HEK293 (cell line): ENCODE results near the gene CALCOCO1.

Source experiments
- CTCF ChIA-PET: fragments of 350-600 bp; formaldehyde crosslinking; extraction: SDS; loops from one replicate; lab custom pipeline; 2021; ENCODE audit warnings: antibody characterized with exemption; lab: Yijun Ruan, JAX
- POLR2A ChIA-PET: fragments of 300-600 bp; formaldehyde crosslinking; extraction: SDS; loops from one replicate; lab custom pipeline; 2020; ENCODE audit warnings: antibody characterized with exemption, inconsistent platforms; lab: Yijun Ruan, JAX
- H3K27ac ChIP-seq: fragments of 200-500 bp; sonication (Bioruptor generic); 2 replicates; pipeline ENCODE4 v1.5.1; 2014; ENCODE audit warnings: low read depth, low read length, control low read depth, inconsistent platforms; ENCODE audit errors: extremely low read depth
- H3K36me3 ChIP-seq, 2 experiments: fragments of 200-500 bp in 1 of 2; sonication (Bioruptor generic) in 1 of 2; 1 replicate in 1 of 2; 2 replicates in 1 of 2; pipeline ENCODE4 v1.5.1; 2014 to 2017; ENCODE audit warnings: inconsistent platforms in 2 of 2, low read length in 2 of 2; ENCODE audit not compliant: control insufficient read depth in 2 of 2, insufficient read depth in 1 of 2
- H3K4me1 ChIP-seq: fragments of 200-500 bp; sonication (Bioruptor generic); 2 replicates; pipeline ENCODE4 v1.5.1; 2014; ENCODE audit warnings: mild to moderate bottlenecking, low read length, inconsistent platforms; ENCODE audit not compliant: control insufficient read depth, insufficient read depth
- H3K4me3 ChIP-seq: 2 replicates; pipeline ENCODE4 v1.5.1; 2011; ENCODE audit warnings: low read depth, mild to moderate bottlenecking, control low read depth, low read length, moderate library complexity
- H3K9me3 ChIP-seq: fragments of 200-500 bp; sonication (Bioruptor generic); 2 replicates; pipeline ENCODE4 v1.5.1; 2014; ENCODE audit warnings: low read depth, low read length, inconsistent platforms; ENCODE audit not compliant: control insufficient read depth, insufficient read depth
- FEZF1 ChIP-seq: fragments of 450-650 bp; formaldehyde crosslinking; IDR thresholded peaks from 2 replicates; pipeline ENCODE4 v1.5.1; 2016; ENCODE audit warnings: missing biosample characterization, missing genetic modification characterization
- OVOL3 ChIP-seq: fragments of 450-650 bp; formaldehyde crosslinking; IDR thresholded peaks from 2 replicates; pipeline ENCODE4 v1.5.1; 2016; ENCODE audit warnings: missing biosample characterization, missing genetic modification characterization
- PRDM1 ChIP-seq: fragments of 450-650 bp; formaldehyde crosslinking; IDR thresholded peaks from 2 replicates; pipeline ENCODE4; 2016; ENCODE audit warnings: missing biosample characterization, missing genetic modification characterization
- REST ChIP-seq: fragments of 450-650 bp; formaldehyde crosslinking; IDR thresholded peaks from 2 replicates; pipeline ENCODE4 v1.5.1; 2016; ENCODE audit warnings: missing biosample characterization, missing genetic modification characterization
- SCRT1 ChIP-seq: fragments of 450-650 bp; formaldehyde crosslinking; IDR thresholded peaks from 2 replicates; pipeline ENCODE4 v1.5.1; 2016; ENCODE audit warnings: missing biosample characterization, missing genetic modification characterization, borderline replicate concordance
- SP7 ChIP-seq: fragments of 450-650 bp; formaldehyde crosslinking; IDR thresholded peaks from 2 replicates; pipeline ENCODE4 v1.5.1; 2016; ENCODE audit warnings: missing biosample characterization, missing genetic modification characterization
- ZBTB44 ChIP-seq: fragments of 450-650 bp; IDR thresholded peaks from 2 replicates; pipeline ENCODE4 v1.5.1; 2018; ENCODE audit warnings: missing biosample characterization, mild to moderate bottlenecking, missing genetic modification characterization
- ZEB2 ChIP-seq: fragments of 450-650 bp; formaldehyde crosslinking; IDR thresholded peaks from 2 replicates; pipeline ENCODE4 v1.5.1; 2016; ENCODE audit warnings: missing biosample characterization, missing genetic modification characterization
- ZFP41 ChIP-seq: fragments of 450-650 bp; formaldehyde crosslinking; IDR thresholded peaks from 2 replicates; pipeline ENCODE4 v1.5.1; 2016; ENCODE audit warnings: missing biosample characterization, missing genetic modification characterization, borderline replicate concordance
- ZNF146 ChIP-seq: fragments of 450-650 bp; formaldehyde crosslinking; IDR thresholded peaks from 2 replicates; pipeline ENCODE4 v1.5.1; 2016; ENCODE audit warnings: missing biosample characterization, missing genetic modification characterization
- ZNF280D ChIP-seq: fragments of 450-650 bp; formaldehyde crosslinking; IDR thresholded peaks from 2 replicates; pipeline ENCODE4 v1.5.1; 2016; ENCODE audit warnings: missing biosample characterization, missing genetic modification characterization
- ZNF324 ChIP-seq: fragments of 450-650 bp; formaldehyde crosslinking; IDR thresholded peaks from 2 replicates; pipeline ENCODE4 v1.5.1; 2016; ENCODE audit warnings: missing biosample characterization, missing genetic modification characterization
- ZNF404 ChIP-seq: fragments of 450-650 bp; formaldehyde crosslinking; IDR thresholded peaks from 2 replicates; pipeline ENCODE4 v1.5.1; 2017; ENCODE audit warnings: missing biosample characterization, missing genetic modification characterization
- ZNF423 ChIP-seq: fragments of 450-650 bp; formaldehyde crosslinking; IDR thresholded peaks from 2 replicates; pipeline ENCODE4 v1.5.1; 2016; ENCODE audit warnings: missing biosample characterization, missing genetic modification characterization
- ZNF433 ChIP-seq: fragments of 450-650 bp; formaldehyde crosslinking; IDR thresholded peaks from 2 replicates; pipeline ENCODE4 v1.5.1; 2016; ENCODE audit warnings: missing biosample characterization, missing genetic modification characterization, low read depth
- ZNF521 ChIP-seq: fragments of 450-650 bp; formaldehyde crosslinking; IDR thresholded peaks from 2 replicates; pipeline ENCODE4 v1.5.1; 2017; ENCODE audit warnings: missing biosample characterization, mild to moderate bottlenecking, missing genetic modification characterization
- ZNF585B ChIP-seq: fragments of 450-650 bp; formaldehyde crosslinking; IDR thresholded peaks from 2 replicates; pipeline ENCODE4 v1.5.1; 2016; ENCODE audit warnings: missing biosample characterization, missing genetic modification characterization
- ZNF600 ChIP-seq: fragments of 450-650 bp; formaldehyde crosslinking; IDR thresholded peaks from 2 replicates; pipeline ENCODE4 v1.5.1; 2016; ENCODE audit warnings: missing biosample characterization, missing genetic modification characterization
- ZNF626 ChIP-seq: fragments of 450-650 bp; sonication (Bioruptor Pico); formaldehyde crosslinking; IDR thresholded peaks from 2 replicates; pipeline ENCODE4 v1.5.1; 2018; ENCODE audit warnings: missing biosample characterization, missing genetic modification characterization, inconsistent platforms
- ZNF785 ChIP-seq: fragments of 450-650 bp; formaldehyde crosslinking; IDR thresholded peaks from 2 replicates; pipeline ENCODE4 v1.5.1; 2016; ENCODE audit warnings: missing biosample characterization, missing genetic modification characterization
- ZNF792 ChIP-seq: fragments of 450-650 bp; formaldehyde crosslinking; IDR thresholded peaks from 2 replicates; pipeline ENCODE4 v1.5.1; 2016; ENCODE audit warnings: missing biosample characterization, missing genetic modification characterization
- TF ChIP-seq, protein P1 (sequence below): fragments of 450-650 bp; formaldehyde crosslinking; IDR thresholded peaks from 2 replicates; pipeline ENCODE4 v1.5.1; 2016; ENCODE audit warnings: missing biosample characterization, missing genetic modification characterization
- TF ChIP-seq, protein P2 (sequence below): fragments of 450-650 bp; formaldehyde crosslinking; IDR thresholded peaks from 2 replicates; pipeline ENCODE4 v1.5.1; 2016; ENCODE audit warnings: missing biosample characterization, missing genetic modification characterization

The CALCOCO1 gene

DNA sequence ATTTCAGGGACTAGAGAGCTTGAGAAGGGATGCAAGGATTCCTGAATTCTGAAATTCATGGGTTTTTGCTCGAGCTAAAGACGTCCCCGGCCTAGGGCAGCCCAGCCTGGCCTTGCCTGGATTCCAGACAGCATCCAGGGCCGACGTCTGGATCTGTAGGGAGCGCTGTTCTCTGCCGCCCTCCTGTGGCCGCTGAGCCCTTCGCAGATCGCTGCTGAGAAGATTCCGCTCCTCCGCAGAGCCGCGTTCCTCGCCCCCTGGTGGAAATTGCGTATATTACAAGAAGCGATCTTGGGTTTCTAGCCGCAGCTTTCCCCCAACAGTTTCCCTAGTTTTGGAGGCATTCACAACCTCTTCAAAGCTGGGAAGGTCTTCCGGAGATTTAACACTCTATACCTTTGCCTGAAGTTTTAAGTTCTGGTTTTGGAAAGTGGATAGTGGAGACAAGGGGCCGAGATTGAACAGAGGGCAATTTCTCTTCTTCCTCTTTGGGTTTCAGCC, 19.4 kb upstream of the CALCOCO1 start:
- Histone ChIP-seq H3K4me1 (peaks cover 4% of the 10 kb centered on the region), H3K4me3 (no peak overlapping the region), H3K9me3 (no peaks in the 10 kb centered on the region), H3K36me3 (no peaks in the 10 kb centered on the region), H3K27ac (no peak overlapping the region; the same call in 1 of the 2 replicates)
- ChIA-PET CTCF (interaction anchor here (0.6 to 12.6 kb wide), 57 partner anchors 11 to 589 kb away, joined by 3 to 915 read pairs (median 4); partner anchors contain the start of genes ATP5MC2, CALCOCO1, HOXC10 and HOXC13), POLR2A (interaction anchor here (0.5 to 1.9 kb wide), 8 partner anchors 11 to 275 kb away, joined by 3 to 6 read pairs (median 4); partner anchors contain the start of genes CALCOCO1, HOXC13 and TARBP2)
- TF ChIP-seq PRDM1 (tag by site-specific recombination) (peak; percentile 72), ZNF785 (no peak), SCRT1 (tag by site-specific recombination) (no peak), ZNF146 (tag by site-specific recombination) (no peak), ZNF433 (tag by site-specific recombination) (no peak), ZEB2 (peak; percentile 74; the same call in 1 of the 2 replicates), ZNF792 (tag by site-specific recombination) (no peak), ZNF324 (tag by site-specific recombination) (peak; percentile 48; the same call in 1 of the 2 replicates), FEZF1 (no peak), ZFP41 (tag by site-specific recombination) (no peak), ZNF585B (tag by site-specific recombination) (no peak), ZNF280D (tag by site-specific recombination) (no peak), ZBTB44 (tag by site-specific recombination) (no peak), ZNF521 (tag by site-specific recombination) (no peak), REST (tag by site-specific recombination) (0 out of 2 replicates have a peak, but pooled peaks have one; percentile 39), ZNF423 (no peak), ZNF626 (no peak), OVOL3 (tag by site-specific recombination) (no peak), SP7 (peak; percentile 66), ZNF404 (tag by site-specific recombination) (no peak), ZNF600 (tag by site-specific recombination) (peak; percentile 59)
- TF ChIP-seq, protein P1, sequence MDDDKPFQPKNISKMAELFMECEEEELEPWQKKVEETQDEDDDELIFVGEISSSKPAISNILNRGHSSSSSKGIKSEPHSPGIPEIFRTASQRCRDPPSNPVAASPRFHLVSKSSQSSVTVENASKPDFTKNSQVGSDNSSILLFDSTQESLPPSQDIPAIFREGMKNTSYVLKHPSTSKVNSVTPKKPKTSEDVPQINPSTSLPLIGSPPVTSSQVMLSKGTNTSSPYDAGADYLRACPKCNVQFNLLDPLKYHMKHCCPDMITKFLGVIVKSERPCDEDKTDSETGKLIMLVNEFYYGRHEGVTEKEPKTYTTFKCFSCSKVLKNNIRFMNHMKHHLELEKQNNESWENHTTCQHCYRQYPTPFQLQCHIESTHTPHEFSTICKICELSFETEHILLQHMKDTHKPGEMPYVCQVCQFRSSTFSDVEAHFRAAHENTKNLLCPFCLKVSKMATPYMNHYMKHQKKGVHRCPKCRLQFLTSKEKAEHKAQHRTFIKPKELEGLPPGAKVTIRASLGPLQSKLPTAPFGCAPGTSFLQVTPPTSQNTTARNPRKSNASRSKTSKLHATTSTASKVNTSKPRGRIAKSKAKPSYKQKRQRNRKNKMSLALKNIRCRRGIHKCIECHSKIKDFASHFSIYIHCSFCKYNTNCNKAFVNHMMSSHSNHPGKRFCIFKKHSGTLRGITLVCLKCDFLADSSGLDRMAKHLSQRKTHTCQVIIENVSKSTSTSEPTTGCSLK = no peak
- TF ChIP-seq, protein P2, sequence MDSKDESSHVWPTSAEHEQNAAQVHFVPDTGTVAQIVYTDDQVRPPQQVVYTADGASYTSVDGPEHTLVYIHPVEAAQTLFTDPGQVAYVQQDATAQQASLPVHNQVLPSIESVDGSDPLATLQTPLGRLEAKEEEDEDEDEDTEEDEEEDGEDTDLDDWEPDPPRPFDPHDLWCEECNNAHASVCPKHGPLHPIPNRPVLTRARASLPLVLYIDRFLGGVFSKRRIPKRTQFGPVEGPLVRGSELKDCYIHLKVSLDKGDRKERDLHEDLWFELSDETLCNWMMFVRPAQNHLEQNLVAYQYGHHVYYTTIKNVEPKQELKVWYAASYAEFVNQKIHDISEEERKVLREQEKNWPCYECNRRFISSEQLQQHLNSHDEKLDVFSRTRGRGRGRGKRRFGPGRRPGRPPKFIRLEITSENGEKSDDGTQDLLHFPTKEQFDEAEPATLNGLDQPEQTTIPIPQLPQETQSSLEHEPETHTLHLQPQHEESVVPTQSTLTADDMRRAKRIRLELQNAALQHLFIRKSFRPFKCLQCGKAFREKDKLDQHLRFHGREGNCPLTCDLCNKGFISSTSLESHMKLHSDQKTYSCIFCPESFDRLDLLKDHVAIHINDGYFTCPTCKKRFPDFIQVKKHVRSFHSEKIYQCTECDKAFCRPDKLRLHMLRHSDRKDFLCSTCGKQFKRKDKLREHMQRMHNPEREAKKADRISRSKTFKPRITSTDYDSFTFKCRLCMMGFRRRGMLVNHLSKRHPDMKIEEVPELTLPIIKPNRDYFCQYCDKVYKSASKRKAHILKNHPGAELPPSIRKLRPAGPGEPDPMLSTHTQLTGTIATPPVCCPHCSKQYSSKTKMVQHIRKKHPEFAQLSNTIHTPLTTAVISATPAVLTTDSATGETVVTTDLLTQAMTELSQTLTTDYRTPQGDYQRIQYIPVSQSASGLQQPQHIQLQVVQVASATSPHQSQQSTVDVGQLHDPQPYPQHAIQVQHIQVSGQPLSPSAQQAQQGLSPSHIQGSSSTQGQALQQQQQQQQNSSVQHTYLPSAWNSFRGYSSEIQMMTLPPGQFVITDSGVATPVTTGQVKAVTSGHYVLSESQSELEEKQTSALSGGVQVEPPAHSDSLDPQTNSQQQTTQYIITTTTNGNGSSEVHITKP (tag by site-specific recombination) = 0 out of 2 replicates have a peak, but pooled peaks have one; percentile 31
